HEK293T (cell line): ENCODE data around the gene MIDN.

Source experiments
- NFRKB ChIP-seq: fragments of 450-650 bp; IDR thresholded peaks from 2 replicates; pipeline ENCODE4 v1.6.1; 2016; ENCODE audit warnings: mild to moderate bottlenecking, moderate library complexity
- SP1 ChIP-seq: fragments of 450-650 bp; IDR thresholded peaks from 2 replicates; pipeline ENCODE4 v1.6.1; 2017

- TF ChIP-seq SP1 (no peak), NFRKB (no peak)
Measured at GRCh38 chr19:1227304-1228054, 20.9 kb upstream of the MIDN start.
